ENCODE data around the gene TOP3B.
"Not testable (repeated sequence)": the region's sequence is repeated elsewhere in the genome, so short reads cannot be mapped to it uniquely, and the experiment has no call there.

The TOP3B gene

GRCh38 chr22:21921729-21922128 lies 60.9 kb downstream of the TOP3B start:
- DNase-seq = no peak

GRCh38 chr22:21921184-21921721 lies 61.3 kb downstream of the TOP3B start:
- no peak for DNase-seq

- no peak for DNase-seq
These were observed 62.0 kb downstream of the TOP3B start for GRCh38 chr22:21920341-21921183.

GRCh38 chr22:21919526-21920307 lies 62.9 kb downstream of the TOP3B start:
- DNase-seq = no peak

- DNase-seq = no peak
These were observed 64.0 kb downstream of the TOP3B start for GRCh38 chr22:21918466-21919185.

GRCh38 chr22:21917959-21918261 lies 64.7 kb downstream of the TOP3B start:
- DNase-seq = no peak

- DNase-seq = no peak
These were observed 65.2 kb downstream of the TOP3B start for GRCh38 chr22:21917181-21917958.

- no peak for DNase-seq
These were observed 66.2 kb downstream of the TOP3B start for GRCh38 chr22:21916309-21916918.

- no peak for DNase-seq
These were observed 66.8 kb downstream of the TOP3B start for GRCh38 chr22:21915624-21916308.

GRCh38 chr22:21914033-21914642 lies 68.4 kb downstream of the TOP3B start:
- DNase-seq = not testable (repeated sequence)

GRCh38 chr22:21910367-21910766 lies 72.2 kb downstream of the TOP3B start:
- DNase-seq = not testable (repeated sequence)

- DNase-seq = no peak
These were observed 72.7 kb downstream of the TOP3B start for GRCh38 chr22:21909871-21910270.

GRCh38 chr22:21907638-21908522 lies 74.7 kb downstream of the TOP3B start:
- DNase-seq = no peak
